ENCODE data around the gene INHBB. TPM values are rescaled to one million over a fixed set of nuclear protein-coding genes. Genes with fewer than 3 reads are reported as not detected.
"Not testable (repeated sequence)": the region's sequence is repeated elsewhere in the genome, so short reads cannot be mapped to it uniquely, and the experiment has no call there.

The INHBB gene
- total RNA-seq, 4 donors from 2014 or later: 3.1 to 23.8 (median 13.7) TPM

- intact Hi-C loops (cut with DNase I; ENCODE audit: low total_unique reads) (loop anchor here (10.0 kb wide), 1 partner anchor 304 kb away; the partner anchor contains the start of gene EPB41L5), in situ Hi-C loops (cut with MboI; ENCODE audit: low sequenced_read_pairs in 4 of 4) (loop anchor here in 1 of 4 donors (25.0 kb wide), 1 partner anchor 206 kb away; no protein-coding TSS in a partner anchor)
- H3K4me3 ChIP-seq: no peak overlapping the region
- no peaks in the 10 kb centered on the region for H3K36me3 ChIP-seq
- H3K4me1 ChIP-seq: peaks cover 6 to 15% of the 10 kb centered on the region in 2 donors
- no peaks in the 10 kb centered on the region for H3K9me3 ChIP-seq
- ATAC-seq (no peak), DNase-seq (no peak)
- H3K27me3 ChIP-seq: no peaks in the 10 kb centered on the region
- no peak overlapping the region for H3K27ac ChIP-seq
- TF ChIP-seq POLR2A (IDR thresholded peaks at IDR 0.05): no peak
- TF ChIP-seq, protein P1, sequence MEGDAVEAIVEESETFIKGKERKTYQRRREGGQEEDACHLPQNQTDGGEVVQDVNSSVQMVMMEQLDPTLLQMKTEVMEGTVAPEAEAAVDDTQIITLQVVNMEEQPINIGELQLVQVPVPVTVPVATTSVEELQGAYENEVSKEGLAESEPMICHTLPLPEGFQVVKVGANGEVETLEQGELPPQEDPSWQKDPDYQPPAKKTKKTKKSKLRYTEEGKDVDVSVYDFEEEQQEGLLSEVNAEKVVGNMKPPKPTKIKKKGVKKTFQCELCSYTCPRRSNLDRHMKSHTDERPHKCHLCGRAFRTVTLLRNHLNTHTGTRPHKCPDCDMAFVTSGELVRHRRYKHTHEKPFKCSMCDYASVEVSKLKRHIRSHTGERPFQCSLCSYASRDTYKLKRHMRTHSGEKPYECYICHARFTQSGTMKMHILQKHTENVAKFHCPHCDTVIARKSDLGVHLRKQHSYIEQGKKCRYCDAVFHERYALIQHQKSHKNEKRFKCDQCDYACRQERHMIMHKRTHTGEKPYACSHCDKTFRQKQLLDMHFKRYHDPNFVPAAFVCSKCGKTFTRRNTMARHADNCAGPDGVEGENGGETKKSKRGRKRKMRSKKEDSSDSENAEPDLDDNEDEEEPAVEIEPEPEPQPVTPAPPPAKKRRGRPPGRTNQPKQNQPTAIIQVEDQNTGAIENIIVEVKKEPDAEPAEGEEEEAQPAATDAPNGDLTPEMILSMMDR (IDR thresholded peaks at IDR 0.05 in 4 of 5, conservative IDR thresholded peaks at IDR 0.05 in 1 of 5): no peak
Measured at GRCh38 chr2:120318626-120319025, 27.3 kb upstream of the INHBB start.

- H3K4me3 ChIP-seq: no peak overlapping the region
- intact Hi-C loops (cut with DNase I; ENCODE audit: low total_unique reads): loop anchor here (10.0 kb wide), 1 partner anchor 304 kb away; the partner anchor contains the start of gene EPB41L5
- in situ Hi-C loops (cut with MboI; ENCODE audit: low sequenced_read_pairs in 4 of 4): loop anchor here in 1 of 4 donors (25.0 kb wide), 1 partner anchor 207 kb away; no protein-coding TSS in a partner anchor
Measured at GRCh38 chr2:120319123-120319522, 26.8 kb upstream of the INHBB start.

DNA sequence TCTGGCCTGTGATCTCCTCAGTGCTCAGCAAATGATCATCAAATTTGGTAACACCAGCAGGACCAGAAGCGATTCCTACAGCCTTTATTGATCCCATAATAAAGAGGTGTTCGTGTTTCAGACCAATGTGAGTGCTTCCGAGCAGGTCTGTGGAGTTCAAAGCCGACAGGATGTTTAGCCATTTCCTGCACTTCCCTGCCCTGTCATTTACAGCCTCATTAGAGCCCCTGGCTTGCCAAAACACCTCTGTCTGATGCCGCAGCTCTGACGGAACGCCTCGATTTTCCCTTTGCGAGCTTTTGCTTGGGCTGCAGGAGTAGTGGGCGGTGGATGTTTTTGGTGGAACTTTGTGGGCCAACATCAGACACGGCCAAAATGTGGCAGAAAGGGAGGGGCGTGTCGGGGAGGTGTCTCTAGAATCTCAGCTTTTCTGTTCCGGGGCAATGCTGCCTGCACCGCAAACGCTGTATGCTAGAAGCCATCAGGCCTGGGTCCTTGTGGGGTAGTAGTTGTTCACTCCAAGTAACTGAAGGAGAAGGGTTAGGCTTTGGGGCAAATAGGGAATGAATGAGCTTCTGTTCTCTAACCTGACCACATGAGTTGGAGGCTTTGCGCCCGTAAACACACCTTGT, 26.1 kb upstream of the INHBB start:
- Histone ChIP-seq H3K36me3 (no peaks in the 10 kb centered on the region), H3K27me3 (no peaks in the 10 kb centered on the region), H3K4me1 (peaks cover 6 to 13% of the 10 kb centered on the region in 2 donors), H3K4me3 (no peak overlapping the region), H3K27ac (no peak overlapping the region), H3K9me3 (no peaks in the 10 kb centered on the region)
- in situ Hi-C loops (cut with MboI; ENCODE audit: low sequenced_read_pairs in 4 of 4) (loop anchor here in 1 of 4 donors (25.0 kb wide), 1 partner anchor 208 kb away; no protein-coding TSS in a partner anchor), intact Hi-C loops (cut with DNase I; ENCODE audit: low total_unique reads) (loop anchor here (10.0 kb wide), 1 partner anchor 305 kb away; the partner anchor contains the start of gene EPB41L5)
- DNase-seq: no peak
- TF ChIP-seq, protein P1 (IDR thresholded peaks at IDR 0.05 in 4 of 5, conservative IDR thresholded peaks at IDR 0.05 in 1 of 5): no peak
- TF ChIP-seq POLR2A (IDR thresholded peaks at IDR 0.05): no peak
- no peak for ATAC-seq

More at GRCh38 chr2:120319123-120319522, 26.8 kb upstream of the INHBB start:
- no peak for TF ChIP-seq POLR2A (IDR thresholded peaks at IDR 0.05)
- TF ChIP-seq, protein P1 (IDR thresholded peaks at IDR 0.05 in 4 of 5, conservative IDR thresholded peaks at IDR 0.05 in 1 of 5): no peak
- ATAC-seq (no peak), DNase-seq (no peak)
- H3K27ac ChIP-seq: no peak overlapping the region
- peaks cover 6 to 13% of the 10 kb centered on the region in 2 donors for H3K4me1 ChIP-seq
- no peaks in the 10 kb centered on the region for H3K9me3 ChIP-seq
- H3K27me3 ChIP-seq: no peaks in the 10 kb centered on the region
- no peaks in the 10 kb centered on the region for H3K36me3 ChIP-seq

DNA sequence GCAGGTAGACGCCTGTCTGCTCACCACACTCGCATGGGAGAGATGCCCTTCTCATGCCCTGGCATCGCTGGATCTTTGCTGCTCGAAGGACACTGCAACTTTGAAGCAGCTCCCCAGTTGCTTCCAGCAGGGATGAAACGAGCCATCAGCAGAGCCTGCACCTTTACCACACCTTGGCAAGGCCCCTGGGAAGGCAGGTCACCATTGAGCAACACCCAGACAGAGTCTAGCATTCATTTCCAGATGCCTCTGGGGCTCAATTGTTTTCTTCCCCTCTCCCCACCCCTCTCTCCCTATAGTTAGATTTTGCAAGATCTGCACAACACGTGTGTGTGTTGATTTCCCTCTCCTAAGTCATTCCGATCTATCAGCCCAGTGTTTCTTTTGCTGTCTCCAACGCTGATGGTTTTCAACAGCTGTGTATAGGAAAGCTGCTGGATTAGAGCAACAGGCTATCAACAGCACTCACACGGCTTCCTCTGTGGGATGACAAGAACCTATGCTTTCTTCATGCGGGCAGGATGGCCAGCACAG, 25.6 kb upstream of the INHBB start:
- in situ Hi-C loops (cut with MboI; ENCODE audit: low sequenced_read_pairs in 4 of 4) (loop anchor here in 1 of 4 donors (25.0 kb wide), 1 partner anchor 208 kb away; no protein-coding TSS in a partner anchor), intact Hi-C loops (cut with DNase I; ENCODE audit: low total_unique reads) (no loop called here)
- no peak for ATAC-seq
- Histone ChIP-seq H3K4me1 (peaks cover 6 to 13% of the 10 kb centered on the region in 2 donors), H3K9me3 (no peaks in the 10 kb centered on the region), H3K27me3 (no peaks in the 10 kb centered on the region), H3K36me3 (no peaks in the 10 kb centered on the region), H3K27ac (no peak overlapping the region), H3K4me3 (no peak overlapping the region)
- DNase-seq: no peak
- TF ChIP-seq, protein P1 (IDR thresholded peaks at IDR 0.05 in 4 of 5, conservative IDR thresholded peaks at IDR 0.05 in 1 of 5): no peak
- TF ChIP-seq POLR2A (IDR thresholded peaks at IDR 0.05): no peak

GRCh38 chr2:120320887-120321556, 24.9 kb upstream of the INHBB start:
- H3K4me3 ChIP-seq; ATAC-seq; H3K9me3 ChIP-seq; H3K27me3 ChIP-seq; DNase-seq; H3K36me3 ChIP-seq; intact Hi-C loops (cut with DNase I; ENCODE audit: low total_unique reads); H3K27ac ChIP-seq: not testable (repeated sequence)
- peaks cover 6 to 13% of the 10 kb centered on the region in 2 donors for H3K4me1 ChIP-seq
- in situ Hi-C loops (cut with MboI; ENCODE audit: low sequenced_read_pairs in 4 of 4): loop anchor here in 1 of 4 donors (25.0 kb wide), 1 partner anchor 209 kb away; no protein-coding TSS in a partner anchor

All from gastrocnemius medialis (tissue), 4 donors.